Measurements from ENCODE around the gene CELF2. TPM values are rescaled to one million over a fixed set of nuclear protein-coding genes. Genes with fewer than 3 reads are reported as not detected.
"Not testable (repeated sequence)": the region's sequence is repeated elsewhere in the genome, so short reads cannot be mapped to it uniquely, and the experiment has no call there.

Gene CELF2
- total RNA-seq, 1 donor, result 201 TPM

DNA sequence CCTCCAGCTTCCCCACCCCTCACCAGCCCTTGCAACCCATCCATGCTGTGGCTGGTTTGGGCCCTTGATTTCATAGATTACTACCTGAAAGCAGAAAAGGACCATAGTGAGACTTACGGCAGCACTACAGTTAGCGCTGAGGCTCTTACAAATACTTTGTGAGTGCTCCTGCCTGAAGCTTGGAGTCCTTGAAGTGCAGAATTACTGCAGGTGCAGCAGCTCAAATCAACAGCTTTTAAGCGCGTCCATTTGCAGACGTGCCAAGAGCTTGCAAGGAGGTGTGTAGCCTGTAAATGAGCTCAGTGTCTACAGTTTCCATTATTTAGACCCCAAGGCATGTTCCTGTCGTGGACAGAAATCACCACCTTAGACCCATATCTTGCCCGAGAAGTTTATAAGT, 103.0 kb downstream of the CELF2 start:
- no peak for DNase-seq (ENCODE audit: low read depth in 2 of 3, low spot score in 2 of 3)

- not testable (repeated sequence) for DNase-seq (ENCODE audit: low read depth in 2 of 3, low spot score in 2 of 3)
Observed at GRCh38 chr10:11123892-11124291, 106.2 kb downstream of the CELF2 start.

- no peak for DNase-seq (ENCODE audit: low read depth in 2 of 3, low spot score in 2 of 3)
Observed at GRCh38 chr10:11125004-11125403, 107.3 kb downstream of the CELF2 start.

DNA sequence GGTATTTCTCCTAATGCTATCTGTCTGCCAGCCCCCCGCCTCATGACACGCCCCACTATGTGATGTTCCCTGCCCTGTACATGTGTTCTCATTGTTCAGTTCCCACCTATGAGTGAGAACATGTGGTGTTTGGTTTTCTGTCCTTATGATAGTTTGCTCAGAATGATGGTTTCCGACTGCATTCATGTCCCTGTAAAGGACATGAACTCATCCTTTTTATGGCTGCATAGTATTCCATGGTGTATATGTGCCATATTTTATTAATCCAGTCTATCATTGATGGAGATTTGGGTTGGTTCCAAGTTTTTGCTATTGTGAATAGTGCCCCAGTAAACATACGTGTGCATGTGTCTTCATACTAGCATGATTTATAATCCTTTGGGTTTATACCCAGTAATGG, 109.3 kb downstream of the CELF2 start:
- not testable (repeated sequence) for DNase-seq (ENCODE audit: low read depth in 2 of 3, low spot score in 2 of 3)

GRCh38 chr10:11131112-11131639, 113.5 kb downstream of the CELF2 start:
- DNase-seq (ENCODE audit: low read depth in 2 of 3, low spot score in 2 of 3), result no peak

- DNase-seq (ENCODE audit: low read depth in 2 of 3, low spot score in 2 of 3), result no peak
Observed at GRCh38 chr10:11134411-11134810, 116.7 kb downstream of the CELF2 start.

GRCh38 chr10:11135709-11136108, 118.0 kb downstream of the CELF2 start:
- DNase-seq (ENCODE audit: low read depth in 2 of 3, low spot score in 2 of 3), result no peak

DNA sequence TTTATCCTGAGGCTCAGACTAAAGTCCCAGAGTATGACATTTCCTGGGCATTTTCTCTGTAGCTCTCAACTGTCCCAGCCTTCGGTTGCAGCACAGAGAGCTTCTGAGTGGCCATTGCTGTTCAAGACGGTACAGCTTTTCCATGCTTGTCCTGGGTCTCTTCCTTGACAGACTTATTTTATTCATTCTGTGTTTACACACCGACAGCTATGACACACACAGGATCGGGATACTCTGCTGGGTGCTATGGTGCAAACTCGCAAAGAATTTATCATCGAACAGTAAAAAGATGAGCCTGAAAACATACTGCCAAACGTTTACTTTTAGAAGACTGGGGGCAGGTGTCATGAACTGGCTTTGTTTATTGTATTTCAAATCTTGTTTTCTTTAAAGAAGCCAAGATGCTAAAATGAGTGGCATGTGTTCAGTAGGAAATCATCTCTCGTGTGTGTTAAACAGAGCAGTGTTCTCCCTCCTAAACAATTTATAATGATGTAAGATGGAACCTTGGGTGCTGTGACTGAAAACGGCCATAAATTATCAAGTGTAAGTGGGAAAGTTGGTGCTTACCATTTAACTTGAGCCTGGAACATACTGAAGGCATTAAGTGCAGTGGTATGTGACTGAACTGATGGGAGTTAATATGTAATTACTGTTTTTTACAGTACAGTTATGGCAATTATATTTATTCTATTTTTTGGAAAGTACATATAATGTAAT, 120.8 kb downstream of the CELF2 start:
- DNase-seq (ENCODE audit: low read depth in 2 of 3, low spot score in 2 of 3), result no peak

DNA sequence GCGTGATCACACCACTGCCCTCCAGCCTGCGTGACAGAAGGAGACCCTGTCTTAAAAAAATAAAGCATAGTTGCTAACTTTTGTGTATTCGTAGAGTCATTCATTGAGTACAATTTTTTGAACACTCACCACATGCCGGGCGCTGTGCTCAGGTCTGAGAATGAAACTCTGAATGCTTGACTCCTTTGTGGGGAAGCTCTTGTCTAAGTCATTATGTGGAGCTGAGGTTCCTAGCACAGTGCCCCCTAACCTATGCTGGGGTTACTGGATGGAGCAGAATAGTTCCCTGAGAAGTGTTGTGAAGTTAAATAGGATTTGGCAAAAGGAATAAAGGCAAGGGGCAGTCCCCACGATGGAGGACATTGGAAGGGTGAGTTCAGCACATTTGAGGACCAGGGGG, 123.3 kb downstream of the CELF2 start:
- DNase-seq (ENCODE audit: low read depth in 2 of 3, low spot score in 2 of 3), result peak in 1 of 3 donors; percentile 44

DNA sequence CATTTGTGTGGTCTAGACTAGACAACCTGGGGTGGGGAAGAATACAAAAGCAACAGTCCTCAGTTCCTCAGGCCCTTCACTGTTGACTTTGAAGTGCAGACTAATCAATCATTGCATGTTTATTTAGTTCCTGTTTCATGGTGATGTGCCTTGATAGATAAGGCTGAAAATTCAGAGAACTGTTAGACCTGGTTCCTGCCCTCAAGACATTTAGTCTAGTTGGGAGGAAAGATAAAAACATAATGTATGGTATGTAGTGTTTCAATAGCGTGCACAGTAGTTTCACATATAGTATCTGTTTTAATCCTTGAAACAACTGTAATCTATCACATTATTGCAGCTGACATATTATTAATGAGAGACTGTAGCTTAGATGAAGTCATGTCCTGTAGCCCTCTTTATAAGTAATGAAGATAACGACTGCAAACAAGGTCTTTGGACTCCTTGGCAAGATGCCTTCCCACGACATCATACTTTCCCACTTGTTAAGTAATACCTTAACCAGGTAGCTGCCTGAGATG, 124.0 kb downstream of the CELF2 start:
- peak in 2 of 3 donors; percentile 78 to 95 for DNase-seq (ENCODE audit: low read depth in 2 of 3, low spot score in 2 of 3)

DNA sequence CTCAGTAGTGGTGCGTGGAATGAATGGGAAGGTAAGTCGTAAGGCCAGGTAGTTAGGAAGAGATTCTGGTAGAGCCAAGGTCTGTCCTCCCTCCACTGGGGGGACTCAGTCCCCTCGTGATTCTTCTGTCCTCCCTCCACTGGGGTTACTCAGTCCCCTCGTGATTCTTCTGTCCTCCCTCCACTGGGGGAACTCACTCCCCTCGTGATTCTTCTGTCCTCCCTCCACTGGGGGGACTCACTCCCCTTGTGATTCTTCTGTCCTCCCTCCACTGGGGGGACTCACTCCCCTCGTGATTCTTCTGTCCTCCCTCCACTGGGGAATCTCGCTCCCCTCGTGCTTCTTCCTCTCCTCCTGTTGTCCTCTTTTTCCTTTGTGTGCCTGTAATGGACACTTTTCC, 125.1 kb downstream of the CELF2 start:
- peak in 2 of 3 donors; percentile 53 to 56 for DNase-seq (ENCODE audit: low read depth in 2 of 3, low spot score in 2 of 3)

- DNase-seq (ENCODE audit: low read depth in 2 of 3, low spot score in 2 of 3), result no peak
Observed at GRCh38 chr10:11143242-11143641, 125.6 kb downstream of the CELF2 start.

GRCh38 chr10:11144626-11145494, 127.2 kb downstream of the CELF2 start:
- no peak for DNase-seq (ENCODE audit: low read depth in 2 of 3, low spot score in 2 of 3)

DNA sequence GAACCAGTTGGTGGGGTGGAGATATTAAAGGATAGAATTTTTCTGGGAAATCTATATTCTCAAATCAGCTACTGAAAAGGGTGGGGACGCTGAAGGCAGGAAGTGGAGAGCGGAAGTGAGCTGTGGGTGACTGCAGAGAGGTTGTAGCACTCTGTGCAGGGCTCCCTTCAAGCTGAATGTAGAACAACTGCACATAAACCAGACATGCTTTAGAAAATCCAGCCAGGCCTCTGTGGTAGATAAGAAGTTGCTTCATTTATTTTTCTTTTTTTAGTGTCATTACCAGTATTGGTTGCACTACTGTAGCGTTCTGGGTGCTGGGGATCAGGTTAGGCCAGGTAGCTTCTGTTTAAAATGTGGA, 127.8 kb downstream of the CELF2 start:
- DNase-seq (ENCODE audit: low read depth in 2 of 3, low spot score in 2 of 3), result peak in 2 of 3 donors; percentile 64 to 66

- no peak for DNase-seq (ENCODE audit: low read depth in 2 of 3, low spot score in 2 of 3)
Observed at GRCh38 chr10:11146402-11147171, 128.9 kb downstream of the CELF2 start.

GRCh38 chr10:11147722-11148121, 130.1 kb downstream of the CELF2 start:
- DNase-seq (ENCODE audit: low read depth in 2 of 3, low spot score in 2 of 3), result peak in 2 of 3 donors; percentile 79 to 87

GRCh38 chr10:11148142-11149028, 130.7 kb downstream of the CELF2 start:
- no peak for DNase-seq (ENCODE audit: low read depth in 2 of 3, low spot score in 2 of 3)

DNA sequence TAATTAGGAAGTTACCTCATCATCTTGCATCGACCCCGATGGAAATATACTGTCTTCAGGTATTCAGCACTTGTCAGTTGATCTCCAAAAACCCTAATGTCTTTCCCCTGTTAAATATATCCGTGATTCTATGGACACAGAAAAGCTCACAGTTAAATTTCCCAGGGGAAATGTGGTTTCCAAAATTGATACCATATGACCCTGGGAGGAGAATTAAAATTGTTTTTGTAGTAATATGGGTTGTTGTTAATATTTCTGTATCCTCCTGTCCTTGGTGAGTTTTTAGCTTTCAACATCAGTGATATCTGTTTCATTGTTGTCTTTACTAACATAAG, 132.1 kb downstream of the CELF2 start:
- no peak for DNase-seq (ENCODE audit: low read depth in 2 of 3, low spot score in 2 of 3)

- DNase-seq (ENCODE audit: low read depth in 2 of 3, low spot score in 2 of 3), result no peak
Observed at GRCh38 chr10:11150231-11150731, 132.6 kb downstream of the CELF2 start.

Measured in hematopoietic multipotent progenitor cell (in vitro differentiated cells).